ENCODE measurements around the gene PRKCD. TPM values are rescaled to one million over a fixed set of nuclear protein-coding genes. Genes with fewer than 3 reads are reported as not detected.

PRKCD gene
- total RNA-seq, 1 donor from 2014 or later = 103 TPM

DNA sequence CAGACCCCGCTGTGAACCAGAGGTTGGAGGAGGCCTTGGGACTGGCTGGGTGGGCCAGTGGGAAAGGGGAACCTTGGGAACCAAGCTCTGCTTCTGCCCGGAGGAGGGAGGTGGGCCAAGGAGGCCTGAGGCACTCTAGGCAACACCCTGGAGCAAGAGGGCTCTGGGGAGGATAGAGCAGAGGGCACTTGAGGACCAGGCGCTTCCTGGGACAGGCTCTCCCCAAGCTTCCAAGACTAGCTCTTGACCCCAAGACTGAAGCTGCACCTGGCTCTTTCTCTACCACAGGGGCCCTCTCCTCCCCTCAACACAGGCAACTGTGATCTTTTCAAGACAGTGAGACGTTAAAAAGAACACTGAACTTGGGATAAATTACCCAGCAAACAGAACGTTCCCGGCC is 74.5 kb downstream of the PRKCD start:
- H3K36me3 ChIP-seq = peaks cover 97% of the 10 kb centered on the region
- ATAC-seq = no peak
- TF ChIP-seq, protein P1, sequence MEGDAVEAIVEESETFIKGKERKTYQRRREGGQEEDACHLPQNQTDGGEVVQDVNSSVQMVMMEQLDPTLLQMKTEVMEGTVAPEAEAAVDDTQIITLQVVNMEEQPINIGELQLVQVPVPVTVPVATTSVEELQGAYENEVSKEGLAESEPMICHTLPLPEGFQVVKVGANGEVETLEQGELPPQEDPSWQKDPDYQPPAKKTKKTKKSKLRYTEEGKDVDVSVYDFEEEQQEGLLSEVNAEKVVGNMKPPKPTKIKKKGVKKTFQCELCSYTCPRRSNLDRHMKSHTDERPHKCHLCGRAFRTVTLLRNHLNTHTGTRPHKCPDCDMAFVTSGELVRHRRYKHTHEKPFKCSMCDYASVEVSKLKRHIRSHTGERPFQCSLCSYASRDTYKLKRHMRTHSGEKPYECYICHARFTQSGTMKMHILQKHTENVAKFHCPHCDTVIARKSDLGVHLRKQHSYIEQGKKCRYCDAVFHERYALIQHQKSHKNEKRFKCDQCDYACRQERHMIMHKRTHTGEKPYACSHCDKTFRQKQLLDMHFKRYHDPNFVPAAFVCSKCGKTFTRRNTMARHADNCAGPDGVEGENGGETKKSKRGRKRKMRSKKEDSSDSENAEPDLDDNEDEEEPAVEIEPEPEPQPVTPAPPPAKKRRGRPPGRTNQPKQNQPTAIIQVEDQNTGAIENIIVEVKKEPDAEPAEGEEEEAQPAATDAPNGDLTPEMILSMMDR (IDR thresholded peaks at IDR 0.05) = no peak

DNA sequence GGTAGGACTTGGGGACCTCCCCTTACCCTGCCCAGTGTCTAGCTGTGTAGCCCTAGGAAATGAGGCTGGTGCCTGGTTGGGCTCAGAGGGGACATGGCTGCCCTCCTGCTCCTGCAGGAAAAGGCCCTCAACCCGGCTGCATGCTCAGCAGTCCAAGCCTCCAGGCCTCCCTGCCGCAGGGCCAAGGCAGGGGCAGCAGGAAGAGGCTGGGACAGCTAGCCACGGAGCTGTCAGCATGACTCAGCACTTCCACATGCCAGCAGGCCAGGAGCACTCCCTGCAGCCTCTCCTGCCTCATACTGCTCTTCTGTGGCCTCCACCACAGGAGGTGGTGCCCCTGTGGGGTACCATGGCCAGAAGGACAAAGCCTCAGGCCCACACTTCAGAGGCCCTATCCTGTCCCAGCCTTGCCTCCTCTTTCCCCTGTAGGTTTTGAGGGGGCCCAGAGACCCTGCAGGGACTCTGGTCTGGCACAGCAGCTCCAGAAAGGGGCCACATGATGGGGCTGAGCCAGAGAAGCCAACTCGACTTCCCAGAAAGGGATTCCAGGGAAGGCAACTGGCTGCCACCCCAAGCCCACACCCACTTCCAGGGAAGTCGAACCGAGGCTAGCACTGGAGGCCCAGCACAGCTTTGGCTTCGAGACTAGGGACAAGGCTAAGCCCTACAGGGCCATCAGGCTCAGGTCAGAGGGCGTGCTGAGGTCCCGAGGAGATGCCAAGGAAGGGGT is 75.3 kb downstream of the PRKCD start:
- TF ChIP-seq, protein P1 (IDR thresholded peaks at IDR 0.05) = no peak
- peaks cover 46% of the 10 kb centered on the region for H3K4me1 ChIP-seq
- H3K27ac ChIP-seq = peak overlapping the region; percentile 65
- H3K4me3 ChIP-seq = no peak overlapping the region
- H3K27me3 ChIP-seq (ENCODE audit: low read depth) = no peaks in the 10 kb centered on the region
- H3K9me3 ChIP-seq = no peaks in the 10 kb centered on the region
- intact Hi-C loops (cut with DNase I) = no loop called here
- peak; percentile 65 to 68 for ATAC-seq
- peaks cover 97% of the 10 kb centered on the region for H3K36me3 ChIP-seq
- DNase-seq = peak; percentile 78

More for the DNA sequence above, 74.5 kb downstream of the PRKCD start:
- H3K27me3 ChIP-seq (ENCODE audit: low read depth) = no peaks in the 10 kb centered on the region
- intact Hi-C loops (cut with DNase I) = no loop called here
- H3K9me3 ChIP-seq = no peaks in the 10 kb centered on the region
- H3K4me1 ChIP-seq = peaks cover 40% of the 10 kb centered on the region
- DNase-seq = no peak
- H3K27ac ChIP-seq = peak overlapping the region; percentile 65
- H3K4me3 ChIP-seq = no peak overlapping the region

DNA sequence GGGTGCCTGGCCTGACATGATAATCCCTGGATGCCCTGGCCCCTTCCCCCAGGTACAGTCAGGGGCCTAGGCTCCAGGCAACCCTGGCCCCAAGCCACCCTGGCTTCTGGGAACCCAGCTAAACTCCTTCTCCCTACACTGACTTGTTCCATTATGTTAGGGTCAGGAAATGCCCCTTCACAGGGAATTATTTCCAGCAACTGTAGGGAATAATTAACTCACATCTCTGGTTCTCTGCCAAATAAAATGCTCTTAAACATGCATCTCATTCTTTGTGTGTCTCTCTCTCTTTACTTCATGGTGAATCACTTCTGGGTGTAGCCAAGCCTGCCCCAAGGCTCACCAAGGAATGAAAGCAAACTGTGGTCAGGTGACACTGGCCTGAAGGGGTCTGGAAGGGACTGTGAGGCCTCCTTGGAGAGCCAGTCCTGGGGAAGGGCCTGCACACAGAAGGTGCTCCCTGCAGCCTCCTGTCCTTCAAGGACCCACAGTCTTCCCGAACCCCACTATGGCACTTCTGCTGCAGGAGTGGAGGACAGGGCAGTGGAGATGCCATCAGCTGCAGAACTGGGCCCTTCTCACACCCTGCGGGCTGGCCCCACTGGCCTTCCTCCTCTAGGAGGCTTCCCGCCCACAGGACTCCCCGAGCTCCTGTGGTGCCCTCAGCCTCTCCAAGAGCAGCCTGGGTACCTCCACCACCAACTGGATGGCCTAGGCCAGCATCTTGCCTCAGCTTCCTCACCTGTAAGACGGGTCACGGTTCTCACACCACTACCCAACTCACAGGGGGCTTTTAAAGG is 77.2 kb downstream of the PRKCD start:
- no peak for DNase-seq
- H3K27me3 ChIP-seq (ENCODE audit: low read depth) = no peaks in the 10 kb centered on the region
- no peaks in the 10 kb centered on the region for H3K9me3 ChIP-seq
- H3K4me1 ChIP-seq = peaks cover 65% of the 10 kb centered on the region
- peak overlapping the region; percentile 56 for H3K27ac ChIP-seq
- intact Hi-C loops (cut with DNase I) = no loop called here
- H3K4me3 ChIP-seq = no peak overlapping the region
- ATAC-seq = peak; percentile 76 to 81
- TF ChIP-seq, protein P1 (IDR thresholded peaks at IDR 0.05) = no peak
- peaks cover 87% of the 10 kb centered on the region for H3K36me3 ChIP-seq

- H3K27me3 ChIP-seq (ENCODE audit: low read depth) = no peaks in the 10 kb centered on the region
- TF ChIP-seq, protein P1 (IDR thresholded peaks at IDR 0.05) = no peak
- H3K9me3 ChIP-seq = no peaks in the 10 kb centered on the region
- peaks cover 81% of the 10 kb centered on the region for H3K36me3 ChIP-seq
- no peak overlapping the region for H3K4me3 ChIP-seq
- intact Hi-C loops (cut with DNase I) = no loop called here
- DNase-seq (no peak), ATAC-seq (no peak)
- H3K27ac ChIP-seq = peak overlapping the region; percentile 32
- peaks cover 72% of the 10 kb centered on the region for H3K4me1 ChIP-seq
Observed at GRCh38 chr3:53238886-53239285, 77.9 kb downstream of the PRKCD start.

DNA sequence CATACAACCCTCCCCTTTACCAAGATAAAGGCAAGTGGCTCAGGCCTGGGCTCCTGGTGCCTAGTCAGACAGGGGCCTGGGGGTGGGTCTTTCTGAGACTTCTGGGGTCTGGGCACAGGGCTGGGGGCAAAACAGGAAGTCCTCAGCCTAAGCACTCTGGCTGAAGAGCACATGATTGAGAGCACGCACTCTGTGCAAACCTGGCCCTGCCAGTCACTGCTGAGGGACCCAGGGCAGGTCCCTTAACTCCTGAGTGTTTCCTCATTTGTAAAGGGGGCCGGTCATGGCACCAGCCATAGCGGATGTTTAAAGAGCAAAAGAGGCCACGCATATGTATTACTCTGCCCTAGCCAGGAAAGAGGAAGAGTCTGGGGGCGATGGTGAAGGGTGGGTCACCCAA is 78.8 kb downstream of the PRKCD start:
- no peak for DNase-seq
- H3K4me3 ChIP-seq = no peak overlapping the region
- H3K9me3 ChIP-seq = no peaks in the 10 kb centered on the region
- TF ChIP-seq, protein P1 (IDR thresholded peaks at IDR 0.05) = no peak
- no peaks in the 10 kb centered on the region for H3K27me3 ChIP-seq (ENCODE audit: low read depth)
- peaks cover 81% of the 10 kb centered on the region for H3K4me1 ChIP-seq
- peak overlapping the region; percentile 49 for H3K27ac ChIP-seq
- peak in 1 of 2 donors; percentile 4 for ATAC-seq
- peaks cover 72% of the 10 kb centered on the region for H3K36me3 ChIP-seq
- intact Hi-C loops (cut with DNase I) = no loop called here

Measured in lower lobe of right lung (tissue), 2 donors.